NCI-H1092 treated with DMSO at 0.1 percent for 48 hours (cell line): ENCODE measurements around the gene KRTAP10-7.
A peak's percentile ranks its signal among the peaks of the same experiment; 100 is the strongest.
"Not testable (repeated sequence)": the region's sequence is repeated elsewhere in the genome, so short reads cannot be mapped to it uniquely, and the experiment has no call there.

Experiments
- DNase-seq: peaks from one replicate; lab custom pipeline; 2025; lab: John Stamatoyannopoulos, UW

The KRTAP10-7 gene

GRCh38 chr21:44590897-44591800 lies 9.2 kb upstream of the KRTAP10-7 start:
- DNase-seq = not testable (repeated sequence)

GRCh38 chr21:44591801-44592130 lies 8.6 kb upstream of the KRTAP10-7 start:
- DNase-seq = peak; percentile 12

DNA sequence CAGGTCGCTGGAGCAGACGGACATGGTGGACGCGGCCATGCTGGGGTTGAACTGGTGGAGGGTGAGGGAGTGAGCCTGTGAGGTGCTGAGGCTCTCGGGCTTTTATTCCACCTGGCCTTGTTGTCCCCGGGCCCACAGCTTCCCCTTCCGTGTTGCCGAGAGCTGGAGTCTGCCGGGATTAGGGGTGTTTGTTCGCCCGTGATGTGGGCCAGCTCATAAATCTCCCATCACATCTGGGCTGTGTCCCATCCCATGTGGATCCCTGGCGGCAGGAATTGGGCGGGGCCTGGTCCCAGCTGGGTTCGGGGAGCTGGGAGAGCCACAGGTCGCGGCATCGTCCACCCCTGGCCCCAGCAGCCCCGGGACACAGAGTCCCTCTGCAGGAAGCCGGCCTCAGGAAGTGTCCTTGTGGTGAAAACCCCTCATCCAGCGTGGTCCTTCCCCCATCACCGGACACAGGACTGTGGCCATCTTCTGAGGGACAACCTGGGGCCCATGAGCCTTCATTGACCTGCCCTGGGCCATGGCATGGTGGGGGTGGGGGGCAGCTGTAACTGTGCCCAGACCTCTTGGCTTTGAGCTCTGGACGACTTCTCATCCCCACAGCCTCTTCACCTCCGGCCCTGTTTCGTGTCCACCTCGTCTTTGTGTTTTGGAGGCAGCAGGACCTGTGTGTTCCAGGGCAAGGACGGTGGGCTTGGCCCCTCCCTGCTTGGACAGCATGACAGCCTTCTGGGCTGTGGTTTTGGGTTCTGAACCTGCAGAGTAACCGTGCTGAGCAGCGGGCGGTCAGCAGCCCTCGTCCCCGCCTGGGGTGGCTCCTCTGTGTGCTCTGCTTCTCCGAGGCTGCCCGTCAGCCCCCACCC lies 7.7 kb upstream of the KRTAP10-7 start, which contains the start of gene KRTAP10-6:
TSS of gene KRTAP10-6 (minus strand) at position 60 of the 866 bp plus-strand sequence. CDS start at position 39, 21 bp downstream.
- DNase-seq = no peak

GRCh38 chr21:44593598-44594405 lies 6.6 kb upstream of the KRTAP10-7 start:
- DNase-seq = no peak

DNA sequence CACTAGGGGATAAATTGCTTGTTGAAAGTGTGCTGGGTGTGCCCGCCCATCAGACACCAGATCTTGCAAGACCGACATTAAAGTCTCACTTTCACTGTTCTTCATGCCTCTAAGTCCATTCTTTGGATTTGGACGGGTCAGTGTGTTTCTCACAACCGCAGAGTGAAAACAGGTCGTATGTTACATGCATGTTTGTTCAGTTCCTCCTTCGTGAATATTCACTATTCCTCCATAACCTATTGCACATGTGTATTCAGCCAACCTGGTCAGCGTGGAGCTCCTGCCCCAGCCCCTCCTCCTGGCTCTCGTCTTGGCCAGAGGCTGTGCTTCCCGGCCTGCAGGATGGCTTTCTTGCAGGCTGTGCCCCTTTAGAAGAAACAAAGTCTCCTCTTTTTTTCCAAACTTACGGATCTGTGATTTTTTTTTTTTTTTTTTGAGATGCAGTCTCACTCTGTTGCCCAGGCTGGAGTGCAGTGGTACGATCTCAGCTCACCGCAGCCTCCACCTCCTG lies 5.9 kb upstream of the KRTAP10-7 start:
- DNase-seq = no peak

- DNase-seq = no peak
Observed at GRCh38 chr21:44595524-44595923, 4.9 kb upstream of the KRTAP10-7 start.

DNA sequence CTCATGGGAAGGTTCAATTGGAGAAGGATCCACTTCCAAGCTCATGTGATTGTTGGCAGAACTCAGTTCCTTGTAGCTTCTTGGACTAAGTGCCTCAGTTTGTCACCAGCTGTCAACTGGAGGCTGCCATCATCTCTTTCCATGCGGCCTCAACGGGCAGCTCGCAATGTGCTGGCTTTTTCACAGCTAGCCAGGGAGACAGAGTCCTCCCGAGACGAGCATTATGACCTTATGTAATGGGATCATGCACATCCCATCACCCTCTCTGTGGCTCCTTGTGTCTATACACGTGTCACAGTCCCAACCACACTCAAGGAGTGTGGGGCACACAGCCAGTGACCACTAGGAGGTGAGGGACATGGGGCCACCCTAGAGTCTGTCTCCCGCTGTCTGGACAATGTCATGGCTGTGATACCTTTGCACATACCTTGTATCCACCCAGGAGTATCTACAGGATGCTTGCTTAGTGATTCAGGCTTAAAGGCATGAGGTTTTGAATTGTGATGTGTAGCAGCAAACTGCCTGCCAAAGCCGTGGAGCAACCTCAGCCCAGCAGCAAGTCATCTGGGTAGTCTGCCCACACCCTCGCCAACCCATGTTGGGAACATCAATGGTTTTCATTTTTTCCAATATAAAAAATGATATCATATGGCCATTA lies 4.2 kb upstream of the KRTAP10-7 start:
- DNase-seq = no peak

- no peak for DNase-seq
Observed at GRCh38 chr21:44598061-44598460, 2.3 kb upstream of the KRTAP10-7 start.

- DNase-seq = no peak
Observed at GRCh38 chr21:44599264-44600029, 950 bp upstream of the KRTAP10-7 start.

GRCh38 chr21:44601091-44601490 lies 694 bp downstream of the KRTAP10-7 start:
- DNase-seq = not testable (repeated sequence)

DNA sequence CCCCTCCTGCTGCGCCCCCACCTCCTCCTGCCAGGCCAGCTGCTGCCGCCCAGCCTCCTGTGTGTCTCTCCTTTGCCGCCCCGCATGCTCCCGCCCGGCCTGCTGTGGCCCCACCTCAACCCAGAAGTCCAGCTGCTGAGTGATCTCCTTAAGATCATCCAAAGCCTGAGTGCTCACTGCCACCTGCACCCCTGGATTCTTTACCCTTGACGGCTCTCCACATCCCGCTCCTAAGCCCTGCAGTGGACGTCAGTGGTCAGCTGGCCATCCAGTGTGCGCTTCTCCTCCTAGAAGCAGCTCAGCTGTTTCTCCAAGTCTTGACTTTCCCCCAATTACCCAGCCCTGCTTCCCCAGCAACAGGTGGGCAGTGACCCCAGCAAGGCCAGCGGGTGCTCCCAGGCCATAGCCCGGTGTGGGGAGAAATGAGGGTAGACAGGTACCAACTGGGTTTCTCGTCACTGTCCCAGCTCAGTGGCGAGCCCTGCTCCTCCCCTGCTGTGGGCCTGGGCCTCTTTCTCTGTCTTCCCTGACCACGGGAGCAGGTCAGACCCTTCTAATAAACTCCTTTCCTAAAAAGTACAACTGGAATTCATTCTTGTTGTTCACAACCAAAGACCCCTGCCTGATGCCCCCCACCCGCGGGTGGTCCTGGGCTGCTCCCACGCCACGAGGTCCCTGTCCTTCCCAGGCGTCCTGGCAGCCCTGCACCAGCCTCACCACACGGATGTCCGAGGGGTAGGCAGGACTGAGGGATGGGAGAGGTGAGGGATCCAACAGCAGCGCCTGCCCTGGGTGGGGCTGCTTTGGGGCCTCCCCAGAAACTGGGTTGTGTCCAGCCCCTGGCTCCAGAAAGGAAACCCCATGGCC lies 1.4 kb downstream of the KRTAP10-7 start:
- no peak for DNase-seq

GRCh38 chr21:44602463-44602850 lies 2.1 kb downstream of the KRTAP10-7 start:
- DNase-seq = no peak

DNA sequence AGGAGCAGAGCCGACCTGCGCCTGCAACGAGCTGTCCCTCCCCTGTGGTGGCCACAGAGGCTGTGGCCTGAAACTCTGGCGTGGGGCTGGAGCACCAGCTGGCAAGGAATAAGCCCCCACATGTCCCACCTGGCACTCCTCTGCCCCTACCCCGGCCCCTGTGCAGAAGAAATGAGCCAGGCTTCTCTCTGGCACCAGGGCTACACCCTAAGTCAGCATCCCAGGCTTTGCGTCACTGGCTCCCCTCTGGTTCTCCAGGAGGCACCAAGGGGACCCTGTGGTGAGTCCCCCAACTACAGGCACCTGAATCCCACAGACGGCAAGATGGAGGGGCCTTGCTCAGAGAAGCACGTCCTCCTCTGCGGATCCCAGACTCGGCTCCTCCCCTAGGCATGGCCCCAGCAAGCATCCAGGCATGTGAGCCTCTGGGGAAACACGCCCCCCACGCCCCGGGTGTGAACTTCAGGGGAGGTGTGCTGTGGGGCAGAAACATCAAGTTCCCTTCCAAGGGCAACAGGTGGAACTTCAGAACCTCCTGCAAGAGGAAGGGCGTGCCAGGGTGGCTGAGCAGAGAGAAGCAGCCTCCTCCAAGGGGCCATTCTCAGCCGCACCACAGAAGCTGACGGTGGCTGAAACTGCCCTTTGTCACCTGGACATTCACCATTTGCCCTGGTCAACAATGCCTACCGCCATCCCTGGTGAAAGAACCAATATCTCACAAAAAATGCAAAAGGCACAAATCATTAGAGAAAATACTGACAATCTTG lies 2.9 kb downstream of the KRTAP10-7 start:
- no peak for DNase-seq

- no peak for DNase-seq
Observed at GRCh38 chr21:44603911-44604310, 3.5 kb downstream of the KRTAP10-7 start.

DNA sequence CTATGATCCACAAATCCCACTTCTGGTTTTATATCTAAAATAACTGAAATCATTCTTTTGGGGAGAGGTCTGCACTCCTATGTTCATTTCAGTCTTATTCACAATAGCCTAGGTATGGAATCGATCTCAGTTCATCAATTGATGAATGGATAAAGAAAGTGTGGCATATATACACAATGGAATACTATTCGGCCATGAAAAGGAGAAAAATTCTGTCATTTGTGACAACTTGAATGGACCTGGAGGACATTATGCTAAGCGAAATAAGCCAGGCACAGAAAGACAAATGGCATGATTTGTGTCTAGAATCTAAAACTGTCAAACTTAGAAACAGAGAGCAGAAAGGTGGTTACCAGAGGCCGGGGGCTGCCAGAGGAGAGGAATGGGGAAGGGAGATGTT lies 6.1 kb downstream of the KRTAP10-7 start:
- DNase-seq = no peak

DNA sequence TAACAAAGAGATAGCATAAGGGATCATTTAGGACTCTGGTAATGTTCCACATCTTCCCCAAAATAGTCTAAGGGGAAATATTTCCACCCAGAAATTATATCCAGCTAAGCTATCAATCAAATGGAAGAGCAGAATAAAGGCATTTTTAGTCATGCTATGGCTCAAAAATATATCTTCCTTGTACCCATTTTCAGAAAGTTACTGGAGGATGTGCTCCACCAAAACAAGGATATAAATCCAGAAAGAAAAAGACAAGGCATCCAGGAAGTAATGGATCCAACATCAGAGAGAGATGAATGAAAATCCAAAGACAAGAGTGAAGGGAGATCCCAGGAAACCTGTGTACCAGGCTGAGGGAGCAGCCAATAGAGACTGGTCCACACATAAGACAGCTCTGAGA lies 8.8 kb downstream of the KRTAP10-7 start:
- no peak for DNase-seq

DNA sequence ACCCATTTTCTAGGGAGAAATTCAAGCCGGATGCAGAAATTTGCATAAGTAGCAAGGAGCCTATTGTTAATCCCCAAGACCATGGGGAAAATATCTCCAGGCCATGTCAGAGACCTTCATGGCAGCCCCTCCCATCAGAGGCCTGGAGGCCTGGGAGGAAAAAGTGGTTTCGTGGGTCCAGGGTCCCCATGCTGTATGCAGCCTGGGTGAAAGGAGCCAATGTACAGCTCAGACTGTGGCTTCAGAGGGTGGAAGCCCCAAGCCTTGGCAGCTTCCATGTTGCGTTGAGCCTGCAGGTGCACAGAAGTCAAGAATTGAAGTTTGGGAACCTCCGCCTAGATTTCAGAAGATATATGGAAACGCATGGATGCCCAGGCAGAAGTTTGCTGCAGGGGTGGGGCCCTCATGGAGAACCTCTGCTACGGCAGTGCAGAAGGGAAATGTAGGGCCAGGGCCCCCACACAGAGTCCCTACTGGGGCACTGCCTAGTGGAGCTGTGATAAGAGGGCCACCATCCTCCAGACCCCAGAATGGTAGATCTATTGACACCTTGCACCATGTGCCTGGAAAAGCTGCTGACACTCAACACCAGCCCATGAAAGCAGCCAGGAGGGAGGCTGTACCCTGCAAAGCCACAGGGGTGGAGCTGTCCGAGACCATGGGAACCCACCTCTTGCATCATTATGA lies 9.9 kb downstream of the KRTAP10-7 start:
- DNase-seq = not testable (repeated sequence)

DNA sequence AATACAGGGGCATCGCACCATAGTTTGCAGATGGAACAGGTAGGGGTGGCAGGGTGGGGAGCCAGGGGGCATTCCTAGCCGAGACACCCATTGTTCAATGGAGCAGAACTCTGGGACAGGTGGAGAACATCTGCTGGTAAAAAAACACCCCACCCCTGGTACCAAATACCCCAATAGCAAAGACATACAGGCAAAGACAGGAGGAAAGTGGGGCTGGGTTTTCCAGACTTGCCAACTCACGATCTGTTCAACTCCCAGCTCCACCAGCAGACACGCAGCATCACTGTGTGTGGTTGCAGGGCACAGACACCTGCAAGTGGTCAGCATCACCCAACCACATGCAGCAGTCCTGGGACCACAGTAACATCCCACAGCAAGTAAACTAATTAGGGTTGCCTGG lies 11.2 kb downstream of the KRTAP10-7 start:
- DNase-seq = no peak
